Measurements from ENCODE around the gene CPXM2. TPM values are rescaled to one million over a fixed set of nuclear protein-coding genes. Genes with fewer than 3 reads are reported as not detected.

Gene CPXM2
- total RNA-seq, 1 donor from 2014 or later: 18.9 TPM

- intact Hi-C loops (cut with DNase I): no loop called here
- H3K27ac ChIP-seq: no peak overlapping the region
These were observed 92.8 kb downstream of the CPXM2 start for GRCh38 chr10:123798856-123799255.

GRCh38 chr10:123797813-123798212 is 93.8 kb downstream of the CPXM2 start:
- H3K27me3 ChIP-seq: no peaks in the 10 kb centered on the region
- no peaks in the 10 kb centered on the region for H3K36me3 ChIP-seq
- intact Hi-C loops (cut with DNase I): no loop called here
- H3K4me1 ChIP-seq: no peaks in the 10 kb centered on the region
- TF ChIP-seq POLR2A (IDR thresholded peaks at IDR 0.05) (no peak), CTCF (IDR thresholded peaks at IDR 0.05) (no peak), POLR2AphosphoS5 (IDR thresholded peaks at IDR 0.05; ENCODE audit: insufficient read depth in 1 of 2, low read depth in 1 of 2) (no peak)
- peak; percentile 13 to 22 for DNase-seq (ENCODE audit: extremely low spot score in 2 of 2)
- no peaks in the 10 kb centered on the region for H3K9me3 ChIP-seq
- H3K4me3 ChIP-seq: no peak overlapping the region
- no peak overlapping the region for H3K27ac ChIP-seq

More at GRCh38 chr10:123798856-123799255, 92.8 kb downstream of the CPXM2 start:
- Histone ChIP-seq H3K27me3 (no peaks in the 10 kb centered on the region), H3K36me3 (no peaks in the 10 kb centered on the region), H3K4me1 (no peaks in the 10 kb centered on the region), H3K9me3 (no peaks in the 10 kb centered on the region), H3K4me3 (no peak overlapping the region)
- TF ChIP-seq POLR2AphosphoS5 (IDR thresholded peaks at IDR 0.05; ENCODE audit: insufficient read depth in 1 of 2, low read depth in 1 of 2) (no peak), POLR2A (IDR thresholded peaks at IDR 0.05) (no peak), CTCF (IDR thresholded peaks at IDR 0.05) (no peak)
- DNase-seq (ENCODE audit: extremely low spot score in 2 of 2): peak in 1 of 2 donors; percentile 22

- intact Hi-C loops (cut with DNase I): no loop called here
- H3K9me3 ChIP-seq: no peaks in the 10 kb centered on the region
- TF ChIP-seq POLR2AphosphoS5 (IDR thresholded peaks at IDR 0.05; ENCODE audit: insufficient read depth in 1 of 2, low read depth in 1 of 2) (no peak), CTCF (IDR thresholded peaks at IDR 0.05) (no peak), POLR2A (IDR thresholded peaks at IDR 0.05) (no peak)
- no peaks in the 10 kb centered on the region for H3K27me3 ChIP-seq
- no peaks in the 10 kb centered on the region for H3K4me1 ChIP-seq
- no peak overlapping the region for H3K4me3 ChIP-seq
- no peaks in the 10 kb centered on the region for H3K36me3 ChIP-seq
- no peak overlapping the region for H3K27ac ChIP-seq
- DNase-seq (ENCODE audit: extremely low spot score in 2 of 2): peak; percentile 69 to 95
These were observed 94.9 kb downstream of the CPXM2 start for GRCh38 chr10:123796736-123797135.

GRCh38 chr10:123795846-123796590 is 95.6 kb downstream of the CPXM2 start:
- no peaks in the 10 kb centered on the region for H3K36me3 ChIP-seq
- TF ChIP-seq POLR2A (IDR thresholded peaks at IDR 0.05): no peak
- no peak for TF ChIP-seq POLR2AphosphoS5 (IDR thresholded peaks at IDR 0.05; ENCODE audit: insufficient read depth in 1 of 2, low read depth in 1 of 2)
- TF ChIP-seq CTCF (IDR thresholded peaks at IDR 0.05): no peak
- no peak overlapping the region for H3K4me3 ChIP-seq
- intact Hi-C loops (cut with DNase I): no loop called here
- no peaks in the 10 kb centered on the region for H3K27me3 ChIP-seq
- no peaks in the 10 kb centered on the region for H3K9me3 ChIP-seq
- peak; percentile 61 to 70 for DNase-seq (ENCODE audit: extremely low spot score in 2 of 2)
- no peak overlapping the region for H3K27ac ChIP-seq
- H3K4me1 ChIP-seq: no peaks in the 10 kb centered on the region

- Histone ChIP-seq H3K36me3 (no peaks in the 10 kb centered on the region), H3K4me1 (no peaks in the 10 kb centered on the region), H3K9me3 (no peaks in the 10 kb centered on the region), H3K4me3 (no peak overlapping the region), H3K27ac (no peak overlapping the region), H3K27me3 (no peaks in the 10 kb centered on the region)
- TF ChIP-seq POLR2A (IDR thresholded peaks at IDR 0.05): no peak
- no peak for TF ChIP-seq CTCF (IDR thresholded peaks at IDR 0.05)
- TF ChIP-seq POLR2AphosphoS5 (IDR thresholded peaks at IDR 0.05; ENCODE audit: insufficient read depth in 1 of 2, low read depth in 1 of 2): no peak
- peak; percentile 60 to 72 for DNase-seq (ENCODE audit: extremely low spot score in 2 of 2)
- intact Hi-C loops (cut with DNase I): no loop called here
These were observed 96.3 kb downstream of the CPXM2 start for GRCh38 chr10:123795196-123795780.
